Mesendoderm (in vitro differentiated cells): ENCODE results near the gene GPN2.

Source experiments
- DNase-seq: peaks from one replicate; pipeline ENCODE4 v3.0.0; 2013
- H2AK5ac ChIP-seq: 2 replicates; pipeline ENCODE4 v1.6.1; 2013; ENCODE audit warnings: low read length, inconsistent platforms
- H2BK120ac ChIP-seq: 2 replicates; pipeline ENCODE4 v1.6.1; 2013; ENCODE audit warnings: low read depth, mild to moderate bottlenecking, low read length, moderate library complexity, mixed read lengths
- H2BK15ac ChIP-seq: replicated peaks from 2 replicates; pipeline ENCODE4 v1.6.1; 2013; ENCODE audit warnings: low read depth, mild to moderate bottlenecking, moderate library complexity
- H2BK5ac ChIP-seq: 2 replicates; pipeline ENCODE4 v1.6.1; 2013; ENCODE audit warnings: low read length, inconsistent platforms
- H3K18ac ChIP-seq: 2 replicates; pipeline ENCODE4 v1.6.1; 2013; ENCODE audit warnings: mild to moderate bottlenecking, low read length, mixed read lengths
- H3K23ac ChIP-seq: one replicate; pipeline ENCODE4 v1.6.1; 2013; ENCODE audit warnings: low read length
- H3K27ac ChIP-seq: 2 replicates; pipeline ENCODE4 v1.5.1; 2013; ENCODE audit warnings: low read depth, mild to moderate bottlenecking, inconsistent platforms, low read length, moderate library complexity
- H3K27me3 ChIP-seq: 2 replicates; pipeline ENCODE4 v1.6.1; 2013; ENCODE audit warnings: low read length, control low read depth, mild to moderate bottlenecking, inconsistent platforms; ENCODE audit not compliant: insufficient read depth, poor library complexity
- H3K36me3 ChIP-seq: 2 replicates; pipeline ENCODE4 v1.6.1; 2013; ENCODE audit warnings: low read length, inconsistent platforms; ENCODE audit not compliant: control insufficient read depth, insufficient read depth
- H3K4ac ChIP-seq: one replicate; pipeline ENCODE4 v1.6.1; 2013; ENCODE audit warnings: low read depth, mild to moderate bottlenecking, low read length, moderate library complexity
- H3K4me1 ChIP-seq: 2 replicates; pipeline ENCODE4 v1.6.1; 2013; ENCODE audit warnings: low read depth, low read length, inconsistent platforms; ENCODE audit not compliant: control insufficient read depth
- H3K4me2 ChIP-seq: 2 replicates; pipeline ENCODE4 v1.6.1; 2013; ENCODE audit warnings: low read length
- H3K4me3 ChIP-seq: 2 replicates; pipeline ENCODE4 v1.5.1; 2013; ENCODE audit warnings: mild to moderate bottlenecking, low read length
- H3K56ac ChIP-seq: one replicate; pipeline ENCODE4 v1.6.1; 2013; ENCODE audit warnings: low read length
- H3K79me1 ChIP-seq: 2 replicates; pipeline ENCODE4 v1.6.1; 2013; ENCODE audit warnings: low read length, inconsistent platforms
- H3K79me2 ChIP-seq: 2 replicates; pipeline ENCODE4 v1.6.1; 2013; ENCODE audit warnings: mild to moderate bottlenecking, low read length; ENCODE audit not compliant: control insufficient read depth, insufficient read depth
- H3K9ac ChIP-seq: 2 replicates; pipeline ENCODE4 v1.6.1; 2013; ENCODE audit warnings: low read length, inconsistent platforms
- H4K5ac ChIP-seq: one replicate; pipeline ENCODE4 v1.6.1; 2013; ENCODE audit warnings: low read length
- H4K8ac ChIP-seq: one replicate; pipeline ENCODE4 v1.6.1; 2013; ENCODE audit warnings: low read depth, mild to moderate bottlenecking, control low read depth, low read length, moderate library complexity
- WGBS: extraction: QIAGEN DNeasy Blood & Tissue Kit; methylation state at CpG from one replicate; pipeline ENCODE4 v1.1.7; 2013; ENCODE audit warnings: low lambda C conversion rate, missing lambda C conversion rate; ENCODE audit not compliant: insufficient coverage; ENCODE audit errors: extremely low coverage; 5-methylcytosine and 5-hydroxymethylcytosine counted together

GPN2 gene

GRCh38 chr1:26858891-26859640 is 31.0 kb downstream of the GPN2 start:
- Histone ChIP-seq H3K27ac (no peak overlapping the region), H3K27me3 (no peaks in the 10 kb centered on the region), H4K8ac (no peak overlapping the region), H2BK15ac (no peak overlapping the region), H3K23ac (no peak overlapping the region), H2BK5ac (no peak overlapping the region), H3K4ac (no peak overlapping the region), H3K4me3 (no peak overlapping the region), H2BK120ac (no peak overlapping the region), H4K5ac (no peak overlapping the region), H3K79me1 (no peaks in the 10 kb centered on the region), H3K56ac (no peak overlapping the region), H3K18ac (no peak overlapping the region), H3K4me1 (peaks cover 3% of the 10 kb centered on the region), H2AK5ac (no peak overlapping the region), H3K36me3 (no peaks in the 10 kb centered on the region), H3K4me2 (no peak overlapping the region), H3K79me2 (no peaks in the 10 kb centered on the region), H3K9ac (no peak overlapping the region)
- DNase-seq, result no peak
- WGBS, result no CpG with 5 or more reads among the region's 7 CpGs

DNA sequence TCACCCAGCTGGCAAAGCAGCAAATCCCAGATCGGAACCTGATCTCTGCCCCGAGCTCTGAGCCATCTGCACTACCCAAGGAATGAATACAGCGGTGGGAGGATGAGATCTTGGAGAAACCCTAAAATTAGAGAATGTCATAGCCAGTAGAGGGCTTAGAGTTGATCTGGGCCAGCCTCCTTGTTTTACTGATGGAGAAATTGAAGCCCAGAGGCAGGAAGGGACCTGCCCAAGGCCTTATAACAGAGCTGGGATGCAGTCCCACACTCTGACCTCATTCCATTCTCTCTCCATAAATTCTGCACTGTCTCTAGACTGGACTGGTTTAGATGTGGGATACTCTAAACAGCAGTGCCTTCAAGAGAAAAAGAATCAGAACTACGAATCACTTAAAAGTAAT is 31.9 kb downstream of the GPN2 start:
- Histone ChIP-seq H3K79me1 (no peaks in the 10 kb centered on the region), H3K79me2 (no peaks in the 10 kb centered on the region), H2AK5ac (no peak overlapping the region), H4K5ac (no peak overlapping the region), H2BK120ac (no peak overlapping the region), H2BK5ac (no peak overlapping the region), H3K56ac (no peak overlapping the region), H3K23ac (no peak overlapping the region), H4K8ac (no peak overlapping the region), H2BK15ac (no peak overlapping the region), H3K4me2 (no peak overlapping the region), H3K4ac (no peak overlapping the region), H3K4me1 (peaks cover 3% of the 10 kb centered on the region), H3K36me3 (no peaks in the 10 kb centered on the region), H3K18ac (no peak overlapping the region), H3K9ac (no peak overlapping the region), H3K27ac (no peak overlapping the region), H3K27me3 (no peaks in the 10 kb centered on the region), H3K4me3 (no peak overlapping the region)
- DNase-seq, result no peak
- no CpG with 5 or more reads among the region's 4 CpGs for WGBS

- no peak overlapping the region for H4K8ac ChIP-seq
- H3K27ac ChIP-seq, result no peak overlapping the region
- WGBS, result no CpG with 5 or more reads among the region's 8 CpGs
Measured at GRCh38 chr1:26857473-26858060, 32.5 kb downstream of the GPN2 start.

DNA sequence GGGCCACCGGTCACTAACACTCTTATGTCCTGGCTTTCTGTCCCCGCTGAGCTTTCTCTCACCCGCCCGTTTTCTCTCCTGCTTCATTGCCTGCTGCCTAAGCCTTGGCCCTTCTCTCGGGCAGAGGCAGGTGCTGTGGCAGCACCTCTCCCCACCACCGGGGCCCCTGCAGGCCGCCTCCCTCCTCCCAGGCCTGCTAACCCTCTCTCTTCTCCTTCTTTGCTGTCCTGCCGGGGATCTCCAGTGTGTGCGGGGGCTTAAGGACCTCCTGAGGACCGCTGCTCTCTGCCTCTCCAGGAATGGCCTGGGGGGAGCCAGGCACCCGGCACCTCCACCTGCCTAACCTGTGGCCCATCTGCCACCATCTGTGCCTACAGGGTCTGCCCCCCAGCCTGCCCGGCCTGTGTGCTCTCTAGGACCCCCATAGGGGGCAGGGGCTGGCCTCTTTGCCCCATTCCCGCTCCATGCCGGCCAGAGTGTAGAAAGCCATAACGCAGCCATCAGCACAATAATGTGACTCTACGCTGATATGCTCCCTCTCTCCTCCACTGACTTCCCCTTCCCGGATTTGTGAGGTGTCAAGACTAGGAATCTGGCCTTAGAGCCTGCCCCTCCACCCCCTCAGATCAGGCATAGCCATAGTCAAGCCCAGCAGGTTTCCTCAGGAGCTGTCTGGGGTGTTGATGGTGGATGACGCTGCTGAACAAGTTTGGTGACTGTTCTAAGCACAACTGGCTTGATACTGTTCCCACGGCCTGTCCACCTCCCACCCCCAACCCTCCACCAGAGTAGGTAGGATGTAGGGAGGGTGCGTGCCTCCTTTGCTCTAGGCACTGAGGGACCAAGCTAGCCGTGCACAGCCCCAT is 33.2 kb downstream of the GPN2 start:
- no peak overlapping the region for H2BK120ac ChIP-seq
- no peak overlapping the region for H3K18ac ChIP-seq
- peak overlapping the region; percentile 22 for H3K27ac ChIP-seq
- no peaks in the 10 kb centered on the region for H3K27me3 ChIP-seq
- H2BK5ac ChIP-seq, result no peak overlapping the region
- no peaks in the 10 kb centered on the region for H3K79me1 ChIP-seq
- peaks cover 1% of the 10 kb centered on the region for H3K36me3 ChIP-seq
- H4K5ac ChIP-seq, result no peak overlapping the region
- no peak overlapping the region for H3K4me2 ChIP-seq
- no peak overlapping the region for H4K8ac ChIP-seq
- H2AK5ac ChIP-seq, result no peak overlapping the region
- no peak overlapping the region for H3K56ac ChIP-seq
- H3K4me1 ChIP-seq, result peaks cover 3% of the 10 kb centered on the region
- DNase-seq, result peak; percentile 68
- H3K4ac ChIP-seq, result no peak overlapping the region
- no peak overlapping the region for H3K4me3 ChIP-seq
- no peak overlapping the region for H2BK15ac ChIP-seq
- no CpG with 5 or more reads among the region's 21 CpGs for WGBS
- H3K79me2 ChIP-seq, result no peaks in the 10 kb centered on the region
- no peak overlapping the region for H3K9ac ChIP-seq
- no peak overlapping the region for H3K23ac ChIP-seq

More at GRCh38 chr1:26857473-26858060, 32.5 kb downstream of the GPN2 start:
- H2BK15ac ChIP-seq, result no peak overlapping the region
- DNase-seq, result no peak
- H3K27me3 ChIP-seq, result no peaks in the 10 kb centered on the region
- H4K5ac ChIP-seq, result no peak overlapping the region
- H2BK5ac ChIP-seq, result no peak overlapping the region
- no peak overlapping the region for H2BK120ac ChIP-seq
- H3K79me1 ChIP-seq, result no peaks in the 10 kb centered on the region
- H3K79me2 ChIP-seq, result no peaks in the 10 kb centered on the region
- H3K23ac ChIP-seq, result no peak overlapping the region
- H3K4me1 ChIP-seq, result peaks cover 3% of the 10 kb centered on the region
- no peak overlapping the region for H3K56ac ChIP-seq
- no peak overlapping the region for H3K9ac ChIP-seq
- H3K4ac ChIP-seq, result no peak overlapping the region
- H3K18ac ChIP-seq, result no peak overlapping the region
- no peak overlapping the region for H2AK5ac ChIP-seq
- peaks cover under 1% of the 10 kb centered on the region for H3K36me3 ChIP-seq
- no peak overlapping the region for H3K4me3 ChIP-seq
- H3K4me2 ChIP-seq, result no peak overlapping the region

DNA sequence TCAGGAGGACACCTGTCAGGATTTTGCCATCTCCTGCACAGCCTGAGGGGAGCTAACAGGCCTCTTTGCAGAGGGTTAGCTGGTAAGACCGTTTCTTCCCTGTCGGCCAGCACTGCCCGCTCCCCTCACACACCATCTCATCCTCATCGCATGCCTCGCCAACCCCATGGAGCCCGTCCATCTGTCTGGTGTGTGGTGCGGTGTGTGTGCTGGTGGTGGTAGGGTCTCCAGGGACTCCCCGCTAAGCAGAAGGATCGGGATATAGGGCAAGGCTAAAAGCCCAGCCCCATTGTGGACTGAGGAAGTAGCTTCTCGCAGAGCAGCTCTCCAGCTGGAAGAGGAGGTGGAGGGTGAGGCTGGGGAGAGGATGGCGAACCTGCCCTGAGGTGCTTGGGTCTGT is 33.9 kb downstream of the GPN2 start:
- Histone ChIP-seq H3K79me1 (no peaks in the 10 kb centered on the region), H4K5ac (no peak overlapping the region), H2BK120ac (no peak overlapping the region), H3K79me2 (no peaks in the 10 kb centered on the region), H3K27ac (no peak overlapping the region), H3K4ac (no peak overlapping the region), H3K18ac (no peak overlapping the region), H2BK15ac (no peak overlapping the region), H3K27me3 (no peaks in the 10 kb centered on the region), H4K8ac (no peak overlapping the region), H3K36me3 (peaks cover 5% of the 10 kb centered on the region), H3K56ac (no peak overlapping the region), H3K4me2 (no peak overlapping the region), H2BK5ac (no peak overlapping the region), H3K23ac (peak overlapping the region; percentile 16), H3K4me1 (peaks cover 3% of the 10 kb centered on the region), H3K4me3 (no peak overlapping the region), H3K9ac (no peak overlapping the region), H2AK5ac (no peak overlapping the region)
- DNase-seq, result no peak
- WGBS, result no CpG with 5 or more reads among the region's 11 CpGs
